CD4-positive, alpha-beta T cell (primary cell): ENCODE measurements around the gene CPNE4. TPM values are rescaled to one million over a fixed set of nuclear protein-coding genes. Genes with fewer than 3 reads are reported as not detected.

Experiments used
- ATAC-seq: fragments of 200-7000 bp; cut with Tn5 transposase; one replicate; pipeline ENCODE4 v1.10.0; 2022; ENCODE audit warnings: mild to moderate bottlenecking; ENCODE audit not compliant: poor library complexity
- CTCF ChIA-PET: fragments of 350-600 bp; sonication (Branson Sonifier 250); formaldehyde crosslinking; loops from one replicate; lab custom pipeline; 2021; ENCODE audit warnings: antibody characterized with exemption, inconsistent platforms; lab: Charles Lee
- POLR2A ChIA-PET: fragments of 350-600 bp; sonication (Branson Sonifier 250); formaldehyde crosslinking; loops from one replicate; lab custom pipeline; 2021; ENCODE audit warnings: antibody characterized with exemption, inconsistent platforms; lab: Charles Lee
- DNase-seq, 14 experiments: peaks; one replicate each; pipeline ENCODE4 v3.0.0-alpha.2; 2013 to 2020; ENCODE audit warnings: mixed read lengths in 2 of 14
- H3K27ac ChIP-seq, 2 donors: one replicate each; pipeline versions ENCODE4 v1.5.1 to v1.7.0; 2013; ENCODE audit warnings: low read length in 2 of 2, low read depth in 1 of 2, mild to moderate bottlenecking in 1 of 2
- H3K27me3 ChIP-seq, 2 experiments: 1 replicate in 1 of 2; 2 replicates in 1 of 2; pipeline versions ENCODE4 v1.6.1 to v1.7.0; 2013; ENCODE audit warnings: low read length in 2 of 2, control low read depth in 1 of 2, mild to moderate bottlenecking in 1 of 2, moderate library complexity in 1 of 2; ENCODE audit not compliant: insufficient read depth in 2 of 2, control insufficient read depth in 1 of 2
- H3K36me3 ChIP-seq: one replicate; pipeline ENCODE4 v1.6.1; 2013; ENCODE audit warnings: low read length, control low read depth; ENCODE audit not compliant: insufficient read depth
- H3K4me1 ChIP-seq: one replicate; pipeline ENCODE4 v1.6.1; 2013; ENCODE audit warnings: low read length, control low read depth; ENCODE audit not compliant: insufficient read depth
- H3K4me3 ChIP-seq: one replicate; pipeline ENCODE4 v1.5.1; 2013; ENCODE audit warnings: mild to moderate bottlenecking, low read length, moderate library complexity
- H3K9me3 ChIP-seq, 2 experiments: 1 replicate in 1 of 2; 2 replicates in 1 of 2; pipeline versions ENCODE4 v1.6.1 to v1.7.0; 2013; ENCODE audit warnings: low read length in 2 of 2, mild to moderate bottlenecking in 2 of 2, control low read depth in 1 of 2, moderate library complexity in 1 of 2; ENCODE audit not compliant: control insufficient read depth in 1 of 2, insufficient read depth in 1 of 2
- H3K27ac Mint-ChIP-seq: one replicate; pipeline ENCODE4 v1.8.0; 2020; ENCODE audit warnings: mixed read lengths
- H3K27me3 Mint-ChIP-seq: one replicate; pipeline ENCODE4 v1.8.0; 2021; ENCODE audit warnings: mixed read lengths
- H3K36me3 Mint-ChIP-seq: one replicate; pipeline ENCODE4 v1.8.0; 2021; ENCODE audit warnings: low read depth, mixed read lengths
- H3K4me1 Mint-ChIP-seq: one replicate; pipeline ENCODE4 v1.8.0; 2021; ENCODE audit warnings: low read depth, mixed read lengths
- H3K4me3 Mint-ChIP-seq: one replicate; pipeline ENCODE4 v1.8.0; 2020; ENCODE audit warnings: mild to moderate bottlenecking, mixed read lengths
- H3K9me3 Mint-ChIP-seq: one replicate; pipeline ENCODE4 v1.8.0; 2020; ENCODE audit warnings: mixed read lengths
- intact Hi-C, 2 experiments: fragments of 100-400 bp; cut with DNase I in 1 of 2; cut with micrococcal nuclease in 1 of 2; formaldehyde crosslinking; loops; one replicate each; pipeline versions ENCODE4 v1.15.1 to v1.9.0; 2023 to 2025; cut with DNase I, micrococcal nuclease
- total RNA-seq, 174 experiments: library from RNA in 2 of 174; stranded (reverse) in 2 of 174; gene quantifications; one replicate each; pipeline ENCODE4 v1.2.3 and lab custom pipeline; 2021 to 2026
- TF ChIP-seq, protein P1 (sequence below): fragments of 200-600 bp; IDR thresholded peaks from one replicate; pipeline ENCODE4 v1.8.0; 2022; ENCODE audit warnings: antibody characterized with exemption, mild to moderate bottlenecking

CPNE4 gene
- total RNA-seq, 2 experiments from 2014 or later, result not detected

DNA sequence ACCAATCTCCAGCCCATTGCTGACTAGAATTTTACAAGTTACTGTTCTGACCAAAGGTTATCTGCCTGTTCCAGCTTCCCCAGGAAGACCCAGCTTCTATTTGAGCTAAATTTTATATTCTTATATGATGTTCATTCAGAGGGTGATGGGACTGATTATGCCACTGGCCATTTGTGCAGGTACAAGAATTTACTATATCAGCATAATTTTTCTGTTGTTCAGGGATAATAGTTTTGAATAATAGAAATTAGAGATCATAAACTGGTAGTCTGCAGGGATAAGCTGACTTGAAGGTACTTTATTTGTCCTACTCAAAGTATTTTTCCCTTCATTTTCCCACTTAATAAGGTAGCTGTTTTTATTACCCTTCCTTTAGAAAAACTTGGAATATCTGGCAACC, 309.4 kb downstream of the CPNE4 start:
- peaks cover 16% of the 10 kb centered on the region for H3K27me3 Mint-ChIP-seq
- intact Hi-C loops, result no loop called here
- no peaks in the 10 kb centered on the region for H3K4me1 Mint-ChIP-seq
- Histone ChIP-seq H3K4me3 (no peak overlapping the region), H3K4me1 (no peaks in the 10 kb centered on the region), H3K36me3 (no peaks in the 10 kb centered on the region), H3K9me3 (no peaks in the 10 kb centered on the region), H3K27ac (no peak overlapping the region), H3K27me3 (peaks cover 0 to 9% of the 10 kb centered on the region in 2 experiments)
- no peak for ATAC-seq
- no peak overlapping the region for H3K27ac Mint-ChIP-seq
- TF ChIP-seq, protein P1, sequence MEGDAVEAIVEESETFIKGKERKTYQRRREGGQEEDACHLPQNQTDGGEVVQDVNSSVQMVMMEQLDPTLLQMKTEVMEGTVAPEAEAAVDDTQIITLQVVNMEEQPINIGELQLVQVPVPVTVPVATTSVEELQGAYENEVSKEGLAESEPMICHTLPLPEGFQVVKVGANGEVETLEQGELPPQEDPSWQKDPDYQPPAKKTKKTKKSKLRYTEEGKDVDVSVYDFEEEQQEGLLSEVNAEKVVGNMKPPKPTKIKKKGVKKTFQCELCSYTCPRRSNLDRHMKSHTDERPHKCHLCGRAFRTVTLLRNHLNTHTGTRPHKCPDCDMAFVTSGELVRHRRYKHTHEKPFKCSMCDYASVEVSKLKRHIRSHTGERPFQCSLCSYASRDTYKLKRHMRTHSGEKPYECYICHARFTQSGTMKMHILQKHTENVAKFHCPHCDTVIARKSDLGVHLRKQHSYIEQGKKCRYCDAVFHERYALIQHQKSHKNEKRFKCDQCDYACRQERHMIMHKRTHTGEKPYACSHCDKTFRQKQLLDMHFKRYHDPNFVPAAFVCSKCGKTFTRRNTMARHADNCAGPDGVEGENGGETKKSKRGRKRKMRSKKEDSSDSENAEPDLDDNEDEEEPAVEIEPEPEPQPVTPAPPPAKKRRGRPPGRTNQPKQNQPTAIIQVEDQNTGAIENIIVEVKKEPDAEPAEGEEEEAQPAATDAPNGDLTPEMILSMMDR, result no peak
- no peaks in the 10 kb centered on the region for H3K36me3 Mint-ChIP-seq
- DNase-seq, result no peak
- ChIA-PET CTCF (no interaction called here), POLR2A (no interaction called here)
- H3K4me3 Mint-ChIP-seq, result no peak overlapping the region
- H3K9me3 Mint-ChIP-seq, result no peaks in the 10 kb centered on the region

DNA sequence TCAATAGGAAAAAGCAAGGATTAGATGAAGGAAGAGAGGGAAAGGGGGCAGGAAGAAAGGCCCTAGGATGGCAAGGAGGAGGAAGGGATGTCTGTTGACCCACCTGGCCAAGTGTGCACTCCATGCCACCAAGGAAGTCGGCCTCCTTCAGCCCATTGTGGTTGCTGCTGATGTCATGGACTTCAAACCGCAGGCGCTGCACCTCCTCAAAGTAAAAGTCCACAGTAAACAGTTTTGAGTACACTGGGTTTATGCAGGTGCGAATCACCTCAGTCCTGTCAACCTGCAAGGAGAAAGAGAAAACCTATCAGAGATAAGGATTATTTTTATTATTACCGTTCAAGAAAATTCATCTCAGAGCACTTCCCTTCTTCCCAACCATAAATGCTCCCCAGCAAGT, 311.5 kb downstream of the CPNE4 start:
- intact Hi-C loops, result no loop called here
- H3K27ac Mint-ChIP-seq, result no peak overlapping the region

DNA sequence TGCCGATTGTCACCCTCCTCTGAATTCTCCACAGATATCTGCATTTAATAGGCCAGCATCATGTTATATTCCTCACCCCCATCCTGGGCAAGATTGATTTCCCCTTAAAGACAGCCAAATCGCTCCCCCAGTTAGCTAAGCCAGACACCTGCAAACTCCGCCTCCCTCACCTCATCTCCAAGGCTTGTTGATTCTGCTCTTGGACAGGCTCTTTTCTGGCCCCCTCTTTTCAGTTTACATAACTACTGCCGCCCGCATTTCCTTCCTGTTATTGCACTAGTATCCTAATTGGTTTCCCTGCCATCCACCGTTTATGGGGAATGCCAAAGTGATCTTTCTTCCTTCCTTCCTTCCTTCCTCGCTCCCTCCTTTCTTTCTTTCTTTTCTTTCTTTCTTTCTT, 317.3 kb downstream of the CPNE4 start:
- no peak overlapping the region for H3K4me3 ChIP-seq
- H3K9me3 ChIP-seq, result no peaks in the 10 kb centered on the region
- Mint-ChIP-seq H3K4me1 (no peaks in the 10 kb centered on the region), H3K27ac (no peak overlapping the region), H3K27me3 (peaks cover 4% of the 10 kb centered on the region), H3K4me3 (no peak overlapping the region), H3K9me3 (no peaks in the 10 kb centered on the region), H3K36me3 (no peaks in the 10 kb centered on the region)
- TF ChIP-seq, protein P1, result no peak
- ATAC-seq (no peak), DNase-seq (no peak)
- no peaks in the 10 kb centered on the region for H3K27me3 ChIP-seq
- ChIA-PET CTCF (no interaction called here), POLR2A (no interaction called here)
- no peaks in the 10 kb centered on the region for H3K36me3 ChIP-seq
- no peaks in the 10 kb centered on the region for H3K4me1 ChIP-seq
- intact Hi-C loops, result no loop called here
- no peak overlapping the region for H3K27ac ChIP-seq

More for the DNA sequence above, 311.5 kb downstream of the CPNE4 start:
- Histone ChIP-seq H3K27me3 (peaks cover 0 to 9% of the 10 kb centered on the region in 2 experiments), H3K4me3 (no peak overlapping the region), H3K9me3 (no peaks in the 10 kb centered on the region), H3K27ac (no peak overlapping the region), H3K4me1 (no peaks in the 10 kb centered on the region), H3K36me3 (no peaks in the 10 kb centered on the region)
- Mint-ChIP-seq H3K27me3 (peaks cover 16% of the 10 kb centered on the region), H3K4me3 (no peak overlapping the region), H3K9me3 (no peaks in the 10 kb centered on the region), H3K4me1 (no peaks in the 10 kb centered on the region), H3K36me3 (no peaks in the 10 kb centered on the region)
- ChIA-PET CTCF (no interaction called here), POLR2A (no interaction called here)
- TF ChIP-seq, protein P1, result no peak
- DNase-seq, result no peak
- no peak for ATAC-seq
